Cardiac ventricle fibroblast (primary cell): ENCODE data around the gene ZNF415. TPM values are rescaled to one million over a fixed set of nuclear protein-coding genes. Genes with fewer than 3 reads are reported as not detected.

Experiments used
- total RNA-seq: library from RNA; depleted of rRNA; stranded (reverse); fragments of >200 nt; gene quantifications from 2 replicates; pipeline ENCODE4 v1.2.3, GENCODE V29; 2015

The ZNF415 gene
- 4.5 and 9.0 TPM in 2 replicates for total RNA-seq

GRCh38 chr19:53132141-53132991 is at the start of gene ZNF415:
Gene ZNF415 (minus strand): TSS chr19:53132910. CDS start chr19:53122676, 10,234 bp downstream.

GRCh38 chr19:53103234-53104203 is 29.2 kb downstream of the ZNF415 start, which contains the start of gene ZNF160:
Gene ZNF160 (minus strand): TSS chr19:53103422. CDS start chr19:53086276, 17,146 bp downstream.

Other genes with a start within 250 kb of the ZNF415 start
- gene ZNF320, start 235.3 kb downstream of the ZNF415 start, total RNA-seq: 4.2 and 5.4 TPM in 2 replicates
- gene ZNF888, start 209.5 kb downstream of the ZNF415 start, total RNA-seq: 2.4 and 2.8 TPM in 2 replicates
- gene ZNF816, start 170.0 kb downstream of the ZNF415 start, total RNA-seq: 2.1 and 5.4 TPM in 2 replicates
- not detected in 2 replicates for gene ERVV-1, start 119.0 kb downstream of the ZNF415 start, total RNA-seq
- gene ERVV-2, start 88.2 kb downstream of the ZNF415 start, total RNA-seq: not detected in 2 replicates
- gene ZNF160, start 29.5 kb downstream of the ZNF415 start, total RNA-seq: 18.5 and 20.3 TPM in 2 replicates
- 5.4 and 7.6 TPM in 2 replicates for gene ZNF347, start 26.1 kb upstream of the ZNF415 start, total RNA-seq
- 1.7 and 2.5 TPM in 2 replicates for gene ZNF665, start 60.4 kb upstream of the ZNF415 start, total RNA-seq
- 15.2 and 15.4 TPM in 2 replicates for gene ZNF677, start 122.0 kb upstream of the ZNF415 start, total RNA-seq
- not detected in 2 replicates for gene VN1R2, start 125.4 kb upstream of the ZNF415 start, total RNA-seq
- not detected in 2 replicates for gene VN1R4, start 134.8 kb upstream of the ZNF415 start, total RNA-seq
- gene ZNF845, start 200.8 kb upstream of the ZNF415 start, total RNA-seq: 2.7 and 3.5 TPM in 2 replicates
- gene ZNF525, start 232.8 kb upstream of the ZNF415 start, total RNA-seq: 2.1 and 4.4 TPM in 2 replicates